ENCODE data around the gene HSD11B2. TPM values are rescaled to one million over a fixed set of nuclear protein-coding genes. Genes with fewer than 3 reads are reported as not detected.

Gene HSD11B2
- total RNA-seq, 4 donors from 2014 or later, result 0.20 to 2.9 (median 0.60) TPM; not detected in 1

- TF ChIP-seq, protein P1, sequence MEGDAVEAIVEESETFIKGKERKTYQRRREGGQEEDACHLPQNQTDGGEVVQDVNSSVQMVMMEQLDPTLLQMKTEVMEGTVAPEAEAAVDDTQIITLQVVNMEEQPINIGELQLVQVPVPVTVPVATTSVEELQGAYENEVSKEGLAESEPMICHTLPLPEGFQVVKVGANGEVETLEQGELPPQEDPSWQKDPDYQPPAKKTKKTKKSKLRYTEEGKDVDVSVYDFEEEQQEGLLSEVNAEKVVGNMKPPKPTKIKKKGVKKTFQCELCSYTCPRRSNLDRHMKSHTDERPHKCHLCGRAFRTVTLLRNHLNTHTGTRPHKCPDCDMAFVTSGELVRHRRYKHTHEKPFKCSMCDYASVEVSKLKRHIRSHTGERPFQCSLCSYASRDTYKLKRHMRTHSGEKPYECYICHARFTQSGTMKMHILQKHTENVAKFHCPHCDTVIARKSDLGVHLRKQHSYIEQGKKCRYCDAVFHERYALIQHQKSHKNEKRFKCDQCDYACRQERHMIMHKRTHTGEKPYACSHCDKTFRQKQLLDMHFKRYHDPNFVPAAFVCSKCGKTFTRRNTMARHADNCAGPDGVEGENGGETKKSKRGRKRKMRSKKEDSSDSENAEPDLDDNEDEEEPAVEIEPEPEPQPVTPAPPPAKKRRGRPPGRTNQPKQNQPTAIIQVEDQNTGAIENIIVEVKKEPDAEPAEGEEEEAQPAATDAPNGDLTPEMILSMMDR (IDR thresholded peaks at IDR 0.05), result peak in 3 of 5 experiments; percentile 15 to 32 (median 27)
- TF ChIP-seq POLR2A (IDR thresholded peaks at IDR 0.05), result no peak
- TF ChIP-seq EP300 (IDR thresholded peaks at IDR 0.05), result no peak
- Histone ChIP-seq H3K27me3 (no peaks in the 10 kb centered on the region), H3K4me1 (peaks cover 0 to 88% (median 51%) of the 10 kb centered on the region in 4 donors), H3K36me3 (peaks cover 0 to 43% (median 2%) of the 10 kb centered on the region in 3 donors), H3K4me3 (no peak overlapping the region), H3K9me3 (no peaks in the 10 kb centered on the region), H3K27ac (peak overlapping the region in 1 of 4 donors; percentile 42)
- WGBS, 2 donors, result 38 to 53% methylated on average over 6 of the region's 6 CpGs
- no peak for DNase-seq (ENCODE audit: low spot score in 2 of 2)
Measured at GRCh38 chr16:67447508-67448076, 16.7 kb downstream of the HSD11B2 start.

DNA sequence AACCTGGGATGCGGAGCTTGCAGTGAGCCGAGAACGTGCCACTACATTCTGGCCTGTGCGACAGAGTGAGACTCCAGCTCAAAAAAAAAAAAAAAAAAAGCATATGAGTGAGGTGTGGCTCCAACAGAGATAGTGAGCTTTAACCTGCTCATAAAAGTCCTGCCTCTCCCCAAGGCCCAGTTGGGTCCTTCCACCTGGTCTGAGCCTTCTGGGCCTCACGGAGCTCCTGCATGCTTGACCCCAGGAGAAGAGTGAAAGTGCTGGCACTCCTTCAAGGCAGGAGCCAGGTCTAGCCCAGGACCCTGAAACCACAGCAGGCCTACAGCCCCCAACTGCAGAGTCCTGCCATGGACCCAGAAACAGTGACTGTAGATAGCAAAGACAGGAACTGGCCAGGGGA is 17.7 kb downstream of the HSD11B2 start:
- H3K27me3 ChIP-seq, result no peaks in the 10 kb centered on the region
- peaks cover 0 to 78% (median 46%) of the 10 kb centered on the region in 4 donors for H3K4me1 ChIP-seq
- DNase-seq (ENCODE audit: low spot score in 2 of 2), result no peak
- H3K4me3 ChIP-seq, result no peak overlapping the region
- H3K27ac ChIP-seq, result peak overlapping the region in 1 of 4 donors; percentile 68
- no peaks in the 10 kb centered on the region for H3K9me3 ChIP-seq
- WGBS, 2 donors, result 95 to 100% methylated on average over 5 of the region's 5 CpGs
- H3K36me3 ChIP-seq, result peaks cover 0 to 41% (median 0%) of the 10 kb centered on the region in 3 donors
- TF ChIP-seq POLR2A (IDR thresholded peaks at IDR 0.05) (no peak), EP300 (IDR thresholded peaks at IDR 0.05) (no peak)
- TF ChIP-seq, protein P1 (IDR thresholded peaks at IDR 0.05), result no peak

GRCh38 chr16:67449336-67449735 is 18.4 kb downstream of the HSD11B2 start:
- Histone ChIP-seq H3K27me3 (no peaks in the 10 kb centered on the region), H3K4me1 (peaks cover 0 to 78% (median 45%) of the 10 kb centered on the region in 4 donors), H3K9me3 (no peaks in the 10 kb centered on the region), H3K36me3 (peaks cover 0 to 35% (median 0%) of the 10 kb centered on the region in 3 donors), H3K4me3 (no peak overlapping the region), H3K27ac (peak overlapping the region in 2 of 4 donors; percentile 25 to 68)
- 59 to 77% methylated on average over 2 of the region's 2 CpGs for WGBS, 2 donors
- DNase-seq (ENCODE audit: low spot score in 2 of 2), result no peak
- TF ChIP-seq POLR2A (IDR thresholded peaks at IDR 0.05), result no peak
- TF ChIP-seq, protein P1 (IDR thresholded peaks at IDR 0.05), result no peak
- TF ChIP-seq EP300 (IDR thresholded peaks at IDR 0.05), result no peak

GRCh38 chr16:67449739-67450138 is 18.8 kb downstream of the HSD11B2 start:
- Histone ChIP-seq H3K4me1 (peaks cover 0 to 77% (median 43%) of the 10 kb centered on the region in 4 donors), H3K9me3 (no peaks in the 10 kb centered on the region), H3K4me3 (no peak overlapping the region), H3K27ac (peak overlapping the region in 2 of 4 donors; percentile 25 to 68), H3K27me3 (no peaks in the 10 kb centered on the region), H3K36me3 (peaks cover 0 to 35% (median 0%) of the 10 kb centered on the region in 3 donors)
- DNase-seq (ENCODE audit: low spot score in 2 of 2), result no peak
- 73 to 93% methylated on average over 3 of the region's 3 CpGs for WGBS, 2 donors
- no peak for TF ChIP-seq POLR2A (IDR thresholded peaks at IDR 0.05)
- TF ChIP-seq, protein P1 (IDR thresholded peaks at IDR 0.05), result no peak
- TF ChIP-seq EP300 (IDR thresholded peaks at IDR 0.05), result no peak

DNA sequence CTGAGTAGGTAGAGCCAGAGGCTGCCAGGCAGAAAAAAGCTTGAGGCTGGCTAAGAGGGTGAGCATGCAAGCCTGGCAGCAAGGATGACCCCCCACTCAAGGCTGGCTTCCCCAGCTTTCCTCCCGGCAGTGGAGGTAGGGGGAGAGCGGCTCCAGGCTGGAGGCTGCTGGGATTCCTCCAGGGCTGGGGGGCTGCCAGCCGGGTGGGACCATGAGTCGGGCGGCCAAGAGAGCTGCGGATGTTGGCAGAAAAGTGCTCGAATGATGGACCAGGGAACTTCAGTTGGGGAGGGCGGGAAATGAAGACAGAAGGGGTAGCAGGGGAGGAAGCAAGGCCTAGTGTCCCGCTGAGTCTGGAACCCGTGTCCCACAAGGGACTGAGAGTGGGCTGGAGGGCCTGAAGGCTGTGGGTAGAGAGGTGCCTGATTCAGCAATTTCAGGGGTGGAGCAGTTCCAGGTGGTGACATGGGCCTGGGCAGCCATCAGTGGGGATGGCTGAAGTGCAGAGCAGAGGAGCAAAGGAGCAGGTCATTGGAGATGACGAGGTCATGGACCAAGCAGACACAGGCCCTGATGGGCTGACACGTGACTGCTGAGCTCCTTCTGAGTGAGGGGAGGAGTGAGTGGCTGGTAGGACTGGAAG is 20.3 kb downstream of the HSD11B2 start:
- no peaks in the 10 kb centered on the region for H3K27me3 ChIP-seq
- no peak for DNase-seq (ENCODE audit: low spot score in 2 of 2)
- peaks cover 0 to 35% (median 0%) of the 10 kb centered on the region in 3 donors for H3K36me3 ChIP-seq
- 75 to 82% methylated on average over 12 of the region's 12 CpGs for WGBS, 2 donors
- TF ChIP-seq EP300 (IDR thresholded peaks at IDR 0.05) (no peak), POLR2A (IDR thresholded peaks at IDR 0.05) (no peak)
- TF ChIP-seq, protein P1 (IDR thresholded peaks at IDR 0.05), result no peak
- no peaks in the 10 kb centered on the region for H3K9me3 ChIP-seq
- peak overlapping the region in 1 of 4 donors; percentile 66 for H3K27ac ChIP-seq
- H3K4me3 ChIP-seq, result no peak overlapping the region
- peaks cover 0 to 71% (median 34%) of the 10 kb centered on the region in 4 donors for H3K4me1 ChIP-seq

All from tibial nerve (tissue), 4 donors.